GM12891 (cell line): Measurements from ENCODE around the gene NPAS2.

Source experiments
- DNase-seq: peaks from one replicate; pipeline ENCODE4 v3.0.0; 2011; ENCODE audit warnings: low spot score; ENCODE audit not compliant: insufficient read length
- FAIRE-seq: peaks from 2 replicates; lab custom pipeline; 2011; peaks lifted over from hg19 to GRCh38; lab: Jason Lieb, UNC
- PAX5 ChIP-seq: IDR thresholded peaks from 2 replicates; pipeline ENCODE4 v1.6.1; 2011; ENCODE audit warnings: low read length, moderate library complexity, mild to moderate bottlenecking; ENCODE audit not compliant: insufficient read depth, severe bottlenecking
- POLR2A ChIP-seq: IDR thresholded peaks from 2 replicates; pipeline ENCODE4 v1.6.1; 2011; ENCODE audit warnings: low read depth, low read length, control low read depth
- POLR2AphosphoS5 ChIP-seq: IDR thresholded peaks from 2 replicates; pipeline ENCODE4 v1.6.1; 2011; ENCODE audit warnings: low read depth, low read length, control low read depth
- POU2F2 ChIP-seq: IDR thresholded peaks from 2 replicates; pipeline ENCODE4 v1.6.1; 2011; ENCODE audit warnings: low read depth, mild to moderate bottlenecking, control low read depth, low read length, moderate library complexity
- SPI1 ChIP-seq: IDR thresholded peaks from 2 replicates; pipeline ENCODE4 v1.6.1; 2011; ENCODE audit warnings: low read depth, low read length, control low read depth
- TAF1 ChIP-seq: IDR thresholded peaks from 2 replicates; pipeline ENCODE4 v1.6.1; 2011; ENCODE audit warnings: low read depth, low read length, control low read depth

The NPAS2 gene

GRCh38 chr2:101037161-101037755, 217.3 kb downstream of the NPAS2 start:
- FAIRE-seq (no peak), DNase-seq (no peak)
- TF ChIP-seq SPI1, result no peak
- no peak for TF ChIP-seq TAF1
- no peak for TF ChIP-seq POLR2AphosphoS5
- no peak for TF ChIP-seq POU2F2
- TF ChIP-seq POLR2A, result no peak
- TF ChIP-seq PAX5, result no peak

- DNase-seq (no peak), FAIRE-seq (no peak)
- TF ChIP-seq PAX5 (no peak), POLR2AphosphoS5 (no peak), POU2F2 (no peak), TAF1 (no peak), SPI1 (no peak), POLR2A (no peak)
Measured at GRCh38 chr2:101038455-101039255, 218.7 kb downstream of the NPAS2 start.

- TF ChIP-seq POLR2AphosphoS5 (no peak), PAX5 (no peak), SPI1 (no peak), POU2F2 (no peak), POLR2A (no peak), TAF1 (no peak)
- no peak for FAIRE-seq
- no peak for DNase-seq
Measured at GRCh38 chr2:101040072-101040471, 220.1 kb downstream of the NPAS2 start.

DNA sequence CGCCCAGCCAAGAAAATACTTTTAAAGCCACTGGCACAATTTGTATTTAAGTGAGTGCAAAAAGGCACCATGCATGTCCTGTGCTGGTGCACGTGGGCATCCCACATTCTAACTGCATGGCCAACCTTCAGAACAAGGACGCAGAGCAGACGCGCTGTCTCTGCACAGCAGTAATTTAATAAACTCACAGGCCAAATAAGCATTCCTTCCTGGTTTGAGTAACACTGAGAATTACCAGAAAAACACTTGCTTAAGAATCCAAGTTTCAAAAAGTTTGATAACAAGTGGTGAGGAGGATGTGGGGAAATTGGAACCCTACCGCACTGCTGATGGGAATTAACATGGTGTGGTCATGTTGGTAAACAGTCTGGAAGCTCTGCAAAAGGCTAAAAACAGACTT, 220.8 kb downstream of the NPAS2 start:
- DNase-seq (no peak), FAIRE-seq (no peak)
- TF ChIP-seq SPI1 (no peak), POLR2AphosphoS5 (no peak), POU2F2 (no peak), PAX5 (no peak), POLR2A (no peak)

- DNase-seq, result no peak
- FAIRE-seq, result no peak
Measured at GRCh38 chr2:101041413-101041812, 221.5 kb downstream of the NPAS2 start.

GRCh38 chr2:101045330-101045729, 225.4 kb downstream of the NPAS2 start:
- no peak for TF ChIP-seq PAX5
- no peak for TF ChIP-seq TAF1
- no peak for TF ChIP-seq POU2F2
- no peak for DNase-seq
- FAIRE-seq, result no peak

More at GRCh38 chr2:101041413-101041812, 221.5 kb downstream of the NPAS2 start:
- TF ChIP-seq POLR2AphosphoS5 (no peak), SPI1 (peak; percentile 57; the same call in 1 of the 2 replicates)
